Activated CD4-positive, alpha-beta memory T cell treated with anti-CD3 and anti-CD28 coated beads, Interleukin-2, amount 10 ng/mL, durations not matched to agents 7 days and 5 days (primary cell): ENCODE data around the gene MPZL2. TPM values are rescaled to one million over a fixed set of nuclear protein-coding genes. Genes with fewer than 3 reads are reported as not detected.

Experiments used
- CTCF ChIA-PET: fragments of 350-600 bp; sonication (Branson Sonifier 250); formaldehyde crosslinking; loops from one replicate; lab custom pipeline; 2021; ENCODE audit warnings: antibody characterized with exemption, inconsistent platforms; lab: Charles Lee
- POLR2A ChIA-PET: fragments of 350-600 bp; sonication (Branson Sonifier 250); formaldehyde crosslinking; loops from one replicate; lab custom pipeline; 2021; ENCODE audit warnings: antibody characterized with exemption; lab: Charles Lee
- DNase-seq: peaks from one replicate; pipeline ENCODE4 v3.0.0-alpha.2; 2020
- H3K27ac Mint-ChIP-seq: one replicate; pipeline ENCODE4 v1.8.0; 2021; ENCODE audit warnings: mild to moderate bottlenecking, mixed read lengths
- H3K27me3 Mint-ChIP-seq: one replicate; pipeline ENCODE4 v1.8.0; 2021; ENCODE audit warnings: mixed read lengths
- H3K36me3 Mint-ChIP-seq: one replicate; pipeline ENCODE4 v1.8.0; 2021; ENCODE audit warnings: low read depth, mixed read lengths
- H3K4me1 Mint-ChIP-seq: one replicate; pipeline ENCODE4 v1.8.0; 2021; ENCODE audit warnings: mixed read lengths
- H3K4me3 Mint-ChIP-seq: one replicate; pipeline ENCODE4 v1.8.0; 2021; ENCODE audit warnings: mild to moderate bottlenecking, mixed read lengths
- H3K9me3 Mint-ChIP-seq: one replicate; pipeline ENCODE4 v1.8.0; 2021; ENCODE audit warnings: mixed read lengths
- total RNA-seq, 2 experiments: library from RNA; stranded (reverse); gene quantifications; one replicate each; pipeline ENCODE4 v1.2.3, GENCODE V29; 2021

Gene MPZL2
- total RNA-seq, 2 experiments from 2014 or later: 3.8 to 5.3 TPM

DNA sequence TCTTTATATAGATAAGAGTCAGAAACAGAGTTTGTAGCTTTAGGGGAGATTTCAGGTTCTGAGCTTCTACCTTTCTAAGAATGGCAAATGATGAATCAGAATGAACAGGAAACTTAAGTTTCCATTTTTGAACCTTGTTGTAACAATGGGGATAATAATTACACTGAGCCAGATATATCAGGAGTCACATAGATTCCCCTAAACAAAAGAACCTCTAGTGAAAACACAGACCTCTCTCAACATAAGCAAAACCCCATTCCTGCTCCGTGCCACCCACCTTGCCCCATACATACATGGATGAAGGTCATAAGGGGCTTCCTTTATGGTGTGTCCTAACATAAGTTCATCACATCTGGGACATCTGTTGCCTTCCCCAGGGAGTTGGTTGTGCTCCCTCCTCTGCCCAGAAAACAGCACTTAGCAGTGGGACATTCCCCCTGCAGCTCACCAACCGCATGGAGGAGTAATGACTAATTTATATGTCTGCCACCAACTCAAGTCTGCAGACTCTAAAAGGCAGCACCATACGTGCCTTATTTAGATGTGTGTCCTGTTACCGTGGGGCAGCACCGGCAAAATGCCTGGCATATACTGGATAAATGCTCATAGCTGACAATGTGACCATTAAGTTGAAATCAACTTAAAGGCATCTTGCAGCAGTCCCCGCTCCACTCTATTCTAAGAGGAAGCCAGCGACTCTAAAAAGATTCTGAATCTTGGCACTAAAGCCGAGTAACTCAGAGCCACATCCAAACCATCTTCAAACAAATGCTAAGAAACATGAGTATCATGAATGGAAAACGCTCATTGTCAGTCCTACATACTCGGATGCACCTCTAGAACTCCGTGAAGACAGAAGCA is 47.2 kb downstream of the MPZL2 start:
- ChIA-PET POLR2A (interaction anchor here (0.6 to 15.3 kb wide), 19 partner anchors 9 to 185 kb away, joined by 3 to 249 read pairs (median 5); partner anchors contain the start of genes ATP5MG, CD3D, CD3E and JAML), CTCF (interaction anchor here (0.9 to 4.5 kb wide), 8 partner anchors 9 to 286 kb away, joined by 3 to 47 read pairs (median 4); partner anchors contain the start of genes CD3E and JAML)
- peak; percentile 57 for DNase-seq
- Mint-ChIP-seq H3K27ac (peak overlapping the region; percentile 94), H3K4me1 (peaks cover 96% of the 10 kb centered on the region), H3K36me3 (peaks cover 40% of the 10 kb centered on the region), H3K27me3 (no peaks in the 10 kb centered on the region), H3K4me3 (peak overlapping the region; percentile 74), H3K9me3 (no peaks in the 10 kb centered on the region)

DNA sequence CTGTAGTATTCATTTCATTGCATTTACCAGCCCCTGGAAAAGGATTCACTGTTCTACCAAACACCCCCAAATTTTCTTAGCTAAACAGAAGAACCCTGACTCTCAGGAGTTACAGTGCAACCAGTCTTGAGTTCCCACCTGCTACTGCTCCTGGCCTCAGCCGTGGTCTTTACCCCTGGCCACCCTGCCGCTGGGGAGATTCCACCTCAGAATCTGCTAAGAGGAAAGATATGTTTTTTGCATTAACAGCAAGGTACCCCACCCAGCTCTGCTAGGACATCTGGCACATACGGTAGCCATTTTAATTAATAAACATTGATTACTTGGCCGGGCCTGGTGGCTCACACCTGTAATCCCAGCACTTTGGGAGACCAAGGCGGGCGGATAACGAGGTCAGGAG is 48.3 kb downstream of the MPZL2 start:
- DNase-seq: no peak

DNA sequence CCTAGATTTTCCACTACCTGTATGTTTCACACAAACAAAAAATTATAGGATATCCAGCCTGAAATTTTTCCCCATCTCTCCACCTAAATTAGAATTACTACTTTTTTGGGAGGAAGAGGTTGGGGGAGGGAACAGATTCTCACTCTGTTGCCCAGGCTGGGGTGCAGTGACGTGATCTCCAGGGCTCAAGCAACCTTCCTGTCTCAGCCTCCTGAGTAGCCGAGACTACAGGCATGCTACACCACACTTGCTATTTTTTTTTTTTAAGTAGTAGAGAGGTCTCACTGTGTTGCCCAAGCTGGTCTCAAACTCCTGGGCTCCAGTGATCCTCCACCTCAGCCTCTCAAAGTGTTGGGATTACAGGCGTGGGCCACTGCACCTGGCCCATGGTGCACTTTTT is 48.8 kb downstream of the MPZL2 start:
- peaks cover 90% of the 10 kb centered on the region for H3K4me1 Mint-ChIP-seq
- ChIA-PET CTCF (interaction anchor here (0.7 to 4.5 kb wide), 5 partner anchors 11 to 132 kb away, joined by 3 to 47 read pairs (median 13); partner anchors contain the start of gene JAML), POLR2A (interaction anchor here (1.2 to 15.3 kb wide), 9 partner anchors 10 to 127 kb away, joined by 3 to 249 read pairs (median 7); partner anchors contain the start of genes CD3D, JAML, MPZL2 and MPZL3)
- H3K9me3 Mint-ChIP-seq: no peaks in the 10 kb centered on the region
- DNase-seq: peak; percentile 55
- peak overlapping the region; percentile 50 for H3K4me3 Mint-ChIP-seq
- no peaks in the 10 kb centered on the region for H3K27me3 Mint-ChIP-seq
- peaks cover 53% of the 10 kb centered on the region for H3K36me3 Mint-ChIP-seq
- peak overlapping the region; percentile 94 for H3K27ac Mint-ChIP-seq

More for the DNA sequence above, 48.3 kb downstream of the MPZL2 start:
- H3K27ac Mint-ChIP-seq: peak overlapping the region; percentile 94
- CTCF ChIA-PET: interaction anchor here (0.7 to 4.5 kb wide), 7 partner anchors 10 to 285 kb away, joined by 3 to 47 read pairs (median 3); partner anchors contain the start of gene JAML
- peak overlapping the region; percentile 48 for H3K4me3 Mint-ChIP-seq
- H3K4me1 Mint-ChIP-seq: peaks cover 90% of the 10 kb centered on the region
- no peaks in the 10 kb centered on the region for H3K9me3 Mint-ChIP-seq
- no peaks in the 10 kb centered on the region for H3K27me3 Mint-ChIP-seq
- POLR2A ChIA-PET: interaction anchor here (0.9 to 15.3 kb wide), 14 partner anchors 8 to 186 kb away, joined by 3 to 249 read pairs (median 6); partner anchors contain the start of genes ATP5MG, CD3D, CD3E and JAML
- H3K36me3 Mint-ChIP-seq: peaks cover 50% of the 10 kb centered on the region

DNA sequence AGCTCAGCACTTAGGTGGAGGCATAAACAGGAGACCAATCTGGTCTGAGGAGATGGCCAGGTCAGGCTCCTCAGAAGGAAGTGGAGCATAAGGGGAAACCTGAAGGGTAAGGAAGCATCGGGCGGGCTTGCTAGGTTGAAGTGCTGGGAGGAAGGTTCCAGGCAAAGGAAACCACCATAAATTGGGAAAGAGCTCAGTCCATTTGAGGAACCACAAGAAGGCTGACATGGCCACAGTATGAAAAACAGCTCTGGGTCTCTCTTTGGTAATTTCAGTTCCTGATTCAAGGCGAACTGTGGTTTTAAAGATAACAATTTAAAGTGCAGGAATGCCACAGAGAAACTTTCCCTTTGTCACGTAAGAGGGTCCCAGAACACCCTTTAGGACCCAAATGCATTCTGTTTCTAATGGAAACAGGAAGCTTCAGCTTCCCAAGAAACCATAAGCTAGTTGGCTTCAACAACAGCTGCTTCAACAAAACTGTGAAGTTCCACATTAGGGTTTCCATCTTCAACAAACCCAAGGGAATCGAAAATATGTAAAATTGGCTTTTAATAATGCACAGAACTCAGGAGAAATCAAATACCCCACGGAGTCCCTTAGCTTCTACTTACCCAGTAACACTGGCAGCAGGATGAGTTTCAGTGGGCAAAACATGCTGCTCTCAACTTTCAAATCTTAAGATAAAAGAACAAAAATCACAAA is 49.7 kb downstream of the MPZL2 start:
- H3K27ac Mint-ChIP-seq: peak overlapping the region; percentile 94
- ChIA-PET POLR2A (interaction anchor here (1.1 to 15.3 kb wide), 11 partner anchors 8 to 221 kb away, joined by 3 to 249 read pairs (median 4); partner anchors contain the start of genes JAML and MPZL3), CTCF (interaction anchor here (0.5 to 4.5 kb wide), 10 partner anchors 8 to 887 kb away, joined by 3 to 47 read pairs (median 4); partner anchors contain the start of genes CD3E, CEP164 and JAML)
- no peaks in the 10 kb centered on the region for H3K9me3 Mint-ChIP-seq
- peak overlapping the region; percentile 50 for H3K4me3 Mint-ChIP-seq
- no peaks in the 10 kb centered on the region for H3K27me3 Mint-ChIP-seq
- peaks cover 85% of the 10 kb centered on the region for H3K4me1 Mint-ChIP-seq
- DNase-seq: no peak
- H3K36me3 Mint-ChIP-seq: peaks cover 50% of the 10 kb centered on the region

DNA sequence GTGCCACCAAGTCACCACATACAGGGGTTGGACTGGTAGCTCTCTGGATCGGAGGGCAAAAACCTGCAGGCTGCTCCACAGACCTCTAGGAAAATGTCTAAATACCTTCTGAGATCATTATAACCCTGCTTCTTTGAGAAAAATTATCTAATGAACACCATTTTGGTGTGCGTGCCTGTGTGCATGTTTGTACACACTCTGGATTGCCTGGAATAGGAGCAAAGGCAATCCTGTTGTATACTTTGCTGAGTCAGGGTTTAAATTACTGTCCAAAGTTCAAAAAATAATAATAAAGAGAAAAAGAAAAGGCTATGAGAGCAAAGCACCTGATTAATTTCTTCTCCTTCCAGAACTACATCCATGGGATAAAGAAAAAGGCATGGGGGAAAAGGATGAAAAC is 50.3 kb downstream of the MPZL2 start:
- Mint-ChIP-seq H3K27ac (peak overlapping the region; percentile 94), H3K36me3 (peaks cover 52% of the 10 kb centered on the region)
- no peak for DNase-seq

DNA sequence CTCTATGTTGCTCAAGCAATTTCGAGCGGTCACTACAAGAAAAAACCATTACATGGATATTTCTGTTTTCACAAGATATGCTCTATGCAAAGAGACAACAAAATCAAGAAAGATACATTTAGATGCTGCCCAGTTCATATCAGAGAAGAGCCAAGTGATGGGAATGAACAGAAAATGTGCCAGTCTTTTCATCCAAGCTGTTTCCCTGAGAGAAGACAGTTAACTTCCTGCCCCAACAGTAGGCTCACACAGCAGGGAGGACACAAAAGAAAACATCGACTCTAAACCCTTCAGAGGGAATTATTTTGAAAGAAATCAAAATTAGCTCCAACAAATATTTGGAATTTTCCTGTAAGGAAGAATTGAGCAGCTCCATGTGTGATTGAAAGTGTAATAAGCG is 50.9 kb downstream of the MPZL2 start:
- no peak for DNase-seq

More for the DNA sequence above, 50.3 kb downstream of the MPZL2 start:
- Mint-ChIP-seq H3K4me3 (peak overlapping the region; percentile 3), H3K27me3 (no peaks in the 10 kb centered on the region), H3K9me3 (no peaks in the 10 kb centered on the region), H3K4me1 (peaks cover 85% of the 10 kb centered on the region)
- CTCF ChIA-PET: interaction anchor here (1.2 to 4.5 kb wide), 8 partner anchors 9 to 90 kb away, joined by 3 to 47 read pairs (median 6); partner anchors contain the start of genes CD3E and JAML
- POLR2A ChIA-PET: interaction anchor here (1.0 to 15.3 kb wide), 10 partner anchors 9 to 222 kb away, joined by 3 to 249 read pairs (median 6); partner anchors contain the start of genes JAML, MPZL3 and UBE4A

DNA sequence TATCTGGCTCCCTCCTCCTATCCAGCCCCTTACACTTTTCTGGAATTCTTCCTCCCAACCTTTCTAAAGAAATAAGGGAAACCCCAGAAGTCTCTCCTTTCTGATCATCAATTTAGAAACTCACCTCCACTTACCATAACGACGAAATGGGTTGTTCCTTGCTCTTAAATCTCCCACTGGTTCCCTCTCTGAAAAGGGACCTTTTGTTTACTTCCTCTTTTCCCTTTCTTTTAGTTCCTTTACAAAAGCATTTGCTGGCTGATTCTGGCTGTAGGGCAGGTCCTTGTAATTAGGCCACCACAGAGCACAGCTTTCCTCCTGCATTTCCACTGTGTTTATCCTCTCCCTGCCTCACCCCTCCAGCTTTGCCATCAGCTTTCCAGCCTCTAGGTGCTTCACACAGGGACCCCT is 51.3 kb downstream of the MPZL2 start:
- CTCF ChIA-PET: interaction anchor here (1.4 to 4.1 kb wide), 3 partner anchors 13 to 83 kb away, joined by 5 to 30 read pairs (median 12); partner anchors contain the start of gene JAML
- POLR2A ChIA-PET: interaction anchor here (0.6 to 15.3 kb wide), 7 partner anchors 9 to 147 kb away, joined by 3 to 249 read pairs (median 3); partner anchors contain the start of genes JAML and UBE4A
- Mint-ChIP-seq H3K4me3 (no peak overlapping the region), H3K9me3 (no peaks in the 10 kb centered on the region), H3K4me1 (peaks cover 82% of the 10 kb centered on the region), H3K27ac (peak overlapping the region; percentile 94), H3K36me3 (peaks cover 58% of the 10 kb centered on the region), H3K27me3 (no peaks in the 10 kb centered on the region)
- no peak for DNase-seq

More for the DNA sequence above, 50.9 kb downstream of the MPZL2 start:
- ChIA-PET POLR2A (interaction anchor here (1.0 to 15.3 kb wide), 9 partner anchors 9 to 222 kb away, joined by 3 to 249 read pairs (median 4); partner anchors contain the start of genes JAML and UBE4A), CTCF (interaction anchor here (1.3 to 4.5 kb wide), 4 partner anchors 9 to 83 kb away, joined by 3 to 47 read pairs (median 18); partner anchors contain the start of gene JAML)
- Mint-ChIP-seq H3K27me3 (no peaks in the 10 kb centered on the region), H3K9me3 (no peaks in the 10 kb centered on the region), H3K36me3 (peaks cover 55% of the 10 kb centered on the region), H3K4me3 (no peak overlapping the region), H3K27ac (peak overlapping the region; percentile 94), H3K4me1 (peaks cover 82% of the 10 kb centered on the region)

DNA sequence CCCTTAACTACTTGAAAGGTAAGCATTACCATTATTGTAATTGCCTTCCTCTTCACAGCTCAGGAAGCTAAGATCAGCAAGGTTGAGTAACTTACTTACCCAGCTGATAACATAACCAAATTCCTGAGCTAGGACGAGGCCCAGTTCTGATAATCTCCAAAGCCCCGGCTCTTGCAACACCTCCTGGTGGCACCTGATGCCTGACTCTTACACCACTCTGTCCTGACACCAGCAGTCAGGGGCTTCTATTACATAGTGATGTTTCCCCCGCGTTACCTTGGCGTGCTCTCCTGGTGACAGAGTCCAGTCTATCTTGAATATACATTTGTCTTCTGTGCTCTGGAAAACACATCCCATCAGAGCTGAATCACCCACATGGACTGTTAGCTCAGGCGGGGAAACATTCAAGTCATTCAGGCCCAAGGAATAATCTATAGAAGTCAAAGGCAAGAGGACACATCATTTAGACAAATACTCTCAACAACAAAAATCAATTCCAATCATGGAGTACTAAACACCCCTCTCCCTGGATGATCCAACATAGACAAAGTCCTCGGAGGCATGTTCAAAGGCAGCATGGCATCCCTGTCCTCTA is 51.9 kb downstream of the MPZL2 start:
- H3K36me3 Mint-ChIP-seq: peaks cover 60% of the 10 kb centered on the region
- POLR2A ChIA-PET: interaction anchor here (0.6 to 15.3 kb wide), 4 partner anchors 8 to 34 kb away, joined by 3 to 249 read pairs (median 8); partner anchors contain the start of gene JAML
- H3K4me3 Mint-ChIP-seq: no peak overlapping the region
- no peaks in the 10 kb centered on the region for H3K9me3 Mint-ChIP-seq
- no peak overlapping the region for H3K27ac Mint-ChIP-seq
- no peak for DNase-seq
- peaks cover 79% of the 10 kb centered on the region for H3K4me1 Mint-ChIP-seq
- no peaks in the 10 kb centered on the region for H3K27me3 Mint-ChIP-seq
- CTCF ChIA-PET: interaction anchor here (1.3 to 2.3 kb wide), 5 partner anchors 10 to 395 kb away, joined by 3 to 12 read pairs (median 3); partner anchors contain the start of gene CD3G

DNA sequence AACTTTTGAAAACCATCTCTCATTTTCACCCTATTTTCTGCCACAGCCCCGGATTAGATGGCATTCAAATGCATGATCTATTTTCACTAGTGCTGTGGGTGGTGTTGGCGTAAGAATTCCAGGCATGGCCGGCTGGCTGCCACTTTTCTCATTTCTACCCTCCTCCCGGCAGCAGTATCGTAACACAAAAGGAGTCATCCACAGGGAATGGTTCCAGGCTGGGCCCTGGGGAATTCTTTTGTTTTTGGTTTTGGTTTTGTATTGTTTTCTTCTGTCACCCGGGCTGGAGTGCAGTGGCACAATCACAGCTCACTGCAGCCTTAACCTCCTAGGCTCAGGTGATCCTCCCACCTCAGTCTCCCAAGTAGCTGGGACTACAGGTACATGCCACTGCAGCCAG is 53.1 kb downstream of the MPZL2 start:
- peaks cover 72% of the 10 kb centered on the region for H3K36me3 Mint-ChIP-seq
- H3K27ac Mint-ChIP-seq: no peak overlapping the region

DNA sequence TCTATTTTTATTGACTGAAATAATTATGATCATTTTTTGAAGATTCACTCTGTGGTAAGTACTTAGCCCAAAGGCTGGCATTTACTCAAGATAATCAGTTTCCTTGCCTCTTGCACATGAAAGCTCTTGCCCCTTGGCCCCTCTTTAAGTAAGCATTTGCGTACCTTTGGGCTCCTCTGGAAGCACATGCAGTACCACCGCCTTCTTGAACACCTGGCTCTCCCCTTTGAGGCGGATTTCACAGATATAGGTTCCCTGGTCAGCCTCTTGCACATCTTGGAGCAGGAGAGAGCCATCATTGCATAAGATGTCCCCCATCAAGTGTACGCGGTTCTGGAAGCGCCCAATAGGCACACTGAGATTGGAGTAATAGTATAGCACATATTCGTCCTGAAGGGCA is 53.8 kb downstream of the MPZL2 start:
- CTCF ChIA-PET: interaction anchor here (2.1 kb wide), 1 partner anchor 8 kb away, joined by 10 read pairs; no protein-coding TSS in a partner anchor
- no peak overlapping the region for H3K27ac Mint-ChIP-seq
- no peaks in the 10 kb centered on the region for H3K27me3 Mint-ChIP-seq
- H3K36me3 Mint-ChIP-seq: peaks cover 79% of the 10 kb centered on the region
- POLR2A ChIA-PET: interaction anchor here (1.8 to 2.5 kb wide), 2 partner anchors 10 to 36 kb away, joined by 4 to 12 read pairs; no protein-coding TSS in a partner anchor
- H3K9me3 Mint-ChIP-seq: peaks cover 2% of the 10 kb centered on the region
- no peak for DNase-seq
- no peak overlapping the region for H3K4me3 Mint-ChIP-seq
- peaks cover 80% of the 10 kb centered on the region for H3K4me1 Mint-ChIP-seq

More for the DNA sequence above, 53.1 kb downstream of the MPZL2 start:
- Mint-ChIP-seq H3K9me3 (peaks cover 2% of the 10 kb centered on the region), H3K4me3 (no peak overlapping the region), H3K27me3 (no peaks in the 10 kb centered on the region), H3K4me1 (peaks cover 80% of the 10 kb centered on the region)
- POLR2A ChIA-PET: interaction anchor here (0.6 to 2.5 kb wide), 6 partner anchors 9 to 35 kb away, joined by 3 to 12 read pairs (median 4); no protein-coding TSS in a partner anchor
- CTCF ChIA-PET: interaction anchor here (1.2 to 2.3 kb wide), 6 partner anchors 9 to 393 kb away, joined by 3 to 12 read pairs (median 3); partner anchors contain the start of gene CD3G
- no peak for DNase-seq

DNA sequence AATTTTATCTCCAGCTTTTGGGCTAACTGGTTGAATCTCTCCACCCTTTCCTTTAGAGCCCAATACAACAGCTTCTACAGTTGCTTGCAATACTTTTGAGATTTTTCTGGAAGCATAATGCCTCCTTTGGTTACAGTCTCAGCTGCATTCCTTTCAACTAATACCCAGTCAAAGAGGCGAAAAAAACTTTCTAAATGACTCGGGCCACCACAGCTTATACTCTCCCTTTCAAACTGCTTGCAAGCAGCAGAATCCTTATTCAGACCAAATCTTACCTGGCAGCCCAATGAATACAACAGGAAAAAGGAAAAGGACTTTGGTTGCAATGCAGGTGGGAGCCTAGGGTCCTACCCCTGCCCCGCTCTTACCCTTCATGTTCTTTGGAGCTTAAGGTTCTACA is 55.1 kb downstream of the MPZL2 start:
- POLR2A ChIA-PET: interaction anchor here (0.6 to 1.5 kb wide), 5 partner anchors 8 to 229 kb away, joined by 4 to 8 read pairs (median 6); partner anchors contain the start of gene JAML

More for the DNA sequence above, 55.1 kb downstream of the MPZL2 start:
- peaks cover 82% of the 10 kb centered on the region for H3K36me3 Mint-ChIP-seq
- peaks cover 2% of the 10 kb centered on the region for H3K9me3 Mint-ChIP-seq
- DNase-seq: no peak
- H3K4me3 Mint-ChIP-seq: no peak overlapping the region
- H3K27me3 Mint-ChIP-seq: no peaks in the 10 kb centered on the region
- H3K4me1 Mint-ChIP-seq: peaks cover 70% of the 10 kb centered on the region
- no peak overlapping the region for H3K27ac Mint-ChIP-seq
- CTCF ChIA-PET: interaction anchor here (1.4 to 2.9 kb wide), 3 partner anchors 10 to 86 kb away, joined by 4 to 19 read pairs (median 6); no protein-coding TSS in a partner anchor
